ENCODE data around the gene XYLT2. TPM values are rescaled to one million over a fixed set of nuclear protein-coding genes. Genes with fewer than 3 reads are reported as not detected.
"Not testable (repeated sequence)": the region's sequence is repeated elsewhere in the genome, so short reads cannot be mapped to it uniquely, and the experiment has no call there.

The XYLT2 gene
- total RNA-seq, 1 donor from 2014 or later: 33.3 TPM

GRCh38 chr17:50396261-50397110 lies 50.6 kb downstream of the XYLT2 start:
- no peak for DNase-seq (ENCODE audit: low spot score in 2 of 2, unreplicated experiment in 2 of 2)
- Mint-ChIP-seq H3K27ac (peak overlapping the region; percentile 91), H3K27me3 (ENCODE audit: low read depth) (no peaks in the 10 kb centered on the region), H3K4me1 (peaks cover 20% of the 10 kb centered on the region), H3K4me3 (peak overlapping the region; percentile 83), H3K9me3 (no peaks in the 10 kb centered on the region), H3K36me3 (peaks cover 13% of the 10 kb centered on the region)
- TF ChIP-seq, protein P1, sequence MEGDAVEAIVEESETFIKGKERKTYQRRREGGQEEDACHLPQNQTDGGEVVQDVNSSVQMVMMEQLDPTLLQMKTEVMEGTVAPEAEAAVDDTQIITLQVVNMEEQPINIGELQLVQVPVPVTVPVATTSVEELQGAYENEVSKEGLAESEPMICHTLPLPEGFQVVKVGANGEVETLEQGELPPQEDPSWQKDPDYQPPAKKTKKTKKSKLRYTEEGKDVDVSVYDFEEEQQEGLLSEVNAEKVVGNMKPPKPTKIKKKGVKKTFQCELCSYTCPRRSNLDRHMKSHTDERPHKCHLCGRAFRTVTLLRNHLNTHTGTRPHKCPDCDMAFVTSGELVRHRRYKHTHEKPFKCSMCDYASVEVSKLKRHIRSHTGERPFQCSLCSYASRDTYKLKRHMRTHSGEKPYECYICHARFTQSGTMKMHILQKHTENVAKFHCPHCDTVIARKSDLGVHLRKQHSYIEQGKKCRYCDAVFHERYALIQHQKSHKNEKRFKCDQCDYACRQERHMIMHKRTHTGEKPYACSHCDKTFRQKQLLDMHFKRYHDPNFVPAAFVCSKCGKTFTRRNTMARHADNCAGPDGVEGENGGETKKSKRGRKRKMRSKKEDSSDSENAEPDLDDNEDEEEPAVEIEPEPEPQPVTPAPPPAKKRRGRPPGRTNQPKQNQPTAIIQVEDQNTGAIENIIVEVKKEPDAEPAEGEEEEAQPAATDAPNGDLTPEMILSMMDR (IDR thresholded peaks at IDR 0.05; ENCODE audit: unreplicated experiment): no peak

DNA sequence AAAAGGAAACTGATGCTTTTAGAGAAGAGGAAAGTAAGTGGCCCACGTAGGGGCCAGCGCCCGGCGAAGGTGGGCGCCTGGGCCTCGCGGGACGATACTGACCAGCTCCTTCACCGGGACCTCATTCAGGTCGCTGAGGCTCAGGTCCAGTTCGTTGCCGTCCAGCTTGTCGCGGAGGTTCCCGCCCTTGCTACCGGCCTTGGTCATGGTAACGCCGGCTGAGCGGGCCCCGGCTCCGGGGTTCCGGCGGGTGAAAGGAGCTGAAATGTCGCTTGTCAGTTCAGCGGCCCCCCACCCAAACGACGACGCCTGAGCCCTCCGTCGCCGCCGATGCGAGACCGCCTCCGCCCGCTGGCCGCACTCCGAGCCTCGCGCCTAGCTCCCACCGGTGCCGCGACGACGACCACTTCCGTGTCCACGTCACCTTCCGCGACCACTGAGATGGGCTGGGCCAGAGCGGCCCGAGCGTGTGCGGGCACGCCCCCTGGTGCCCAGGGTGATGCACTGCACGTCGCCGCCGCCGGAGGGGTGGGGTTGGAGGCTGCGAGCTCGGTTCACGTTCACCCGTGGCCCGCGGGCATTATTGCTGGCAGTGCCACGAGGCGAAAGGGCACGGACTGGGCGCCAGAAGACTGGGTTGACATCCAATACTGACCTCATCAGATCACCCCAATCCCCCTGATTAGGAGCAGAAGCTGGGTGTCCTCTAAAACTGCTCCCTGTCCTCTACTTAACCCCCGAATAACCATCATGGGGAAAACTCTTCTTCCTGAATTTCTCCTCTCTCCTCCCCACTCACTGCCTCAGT lies 51.4 kb downstream of the XYLT2 start, which contains the start of gene LRRC59:
Gene LRRC59 (minus strand): TSS at position 413 of the 808 bp plus-strand sequence. CDS start 206 bp downstream, at position 207.
- Mint-ChIP-seq H3K36me3 (peaks cover 5% of the 10 kb centered on the region), H3K4me1 (peaks cover 20% of the 10 kb centered on the region), H3K27me3 (ENCODE audit: low read depth) (no peaks in the 10 kb centered on the region), H3K27ac (peak within 1 kb of the TSS; percentile 91), H3K9me3 (no peaks in the 10 kb centered on the region), H3K4me3 (peak within 1 kb of the TSS; percentile 83)
- TF ChIP-seq, protein P1 (IDR thresholded peaks at IDR 0.05; ENCODE audit: unreplicated experiment): peak; percentile 98
- peak; percentile 85 to 95 for DNase-seq (ENCODE audit: low spot score in 2 of 2, unreplicated experiment in 2 of 2)

DNA sequence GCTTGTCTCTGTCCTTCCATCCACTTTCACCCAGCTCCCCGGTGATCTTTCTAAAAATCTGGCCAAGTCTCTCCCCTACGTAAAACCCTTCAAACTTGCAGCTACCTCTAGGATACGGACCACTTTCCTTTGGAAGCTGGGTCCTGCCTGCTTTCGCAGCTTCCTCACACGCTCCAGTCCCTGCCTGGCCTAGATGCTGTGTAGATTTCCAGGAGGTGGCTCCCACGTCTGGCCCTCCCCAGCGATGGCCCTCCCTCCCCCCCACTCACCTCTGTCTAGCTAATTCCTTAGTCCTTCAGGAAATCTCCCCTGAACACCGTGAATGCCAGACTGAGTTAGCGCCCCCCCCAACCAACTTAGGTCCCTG lies 52.0 kb downstream of the XYLT2 start:
- Mint-ChIP-seq H3K27me3 (ENCODE audit: low read depth) (no peaks in the 10 kb centered on the region), H3K27ac (peak overlapping the region; percentile 78), H3K4me3 (peak overlapping the region; percentile 83), H3K4me1 (peaks cover 20% of the 10 kb centered on the region), H3K9me3 (no peaks in the 10 kb centered on the region), H3K36me3 (peaks cover 4% of the 10 kb centered on the region)
- no peak for DNase-seq (ENCODE audit: low spot score in 2 of 2, unreplicated experiment in 2 of 2)
- TF ChIP-seq, protein P1 (IDR thresholded peaks at IDR 0.05; ENCODE audit: unreplicated experiment): no peak

DNA sequence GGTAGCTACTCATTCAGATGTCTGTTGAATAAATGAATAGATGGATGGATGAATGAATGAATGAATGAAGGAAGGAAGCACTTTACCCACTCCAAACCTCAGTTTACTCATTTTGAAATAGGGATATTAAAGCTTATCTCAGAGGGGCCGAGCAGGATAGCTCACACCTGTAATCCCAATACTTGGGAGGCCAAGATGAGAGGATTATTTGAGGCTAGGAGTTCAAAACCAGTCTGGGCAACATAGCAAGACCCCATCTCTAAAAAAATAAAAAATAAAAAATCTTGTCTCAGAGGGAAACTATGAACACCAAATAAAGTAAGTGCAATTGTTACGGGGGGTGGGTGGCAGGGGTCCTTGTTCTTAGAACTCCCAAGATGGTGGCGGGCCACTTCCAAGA lies 52.7 kb downstream of the XYLT2 start:
- DNase-seq (ENCODE audit: low spot score in 2 of 2, unreplicated experiment in 2 of 2); H3K36me3 Mint-ChIP-seq; H3K27ac Mint-ChIP-seq; H3K4me3 Mint-ChIP-seq; H3K9me3 Mint-ChIP-seq; H3K27me3 Mint-ChIP-seq (ENCODE audit: low read depth): not testable (repeated sequence)
- H3K4me1 Mint-ChIP-seq: peaks cover 20% of the 10 kb centered on the region

DNA sequence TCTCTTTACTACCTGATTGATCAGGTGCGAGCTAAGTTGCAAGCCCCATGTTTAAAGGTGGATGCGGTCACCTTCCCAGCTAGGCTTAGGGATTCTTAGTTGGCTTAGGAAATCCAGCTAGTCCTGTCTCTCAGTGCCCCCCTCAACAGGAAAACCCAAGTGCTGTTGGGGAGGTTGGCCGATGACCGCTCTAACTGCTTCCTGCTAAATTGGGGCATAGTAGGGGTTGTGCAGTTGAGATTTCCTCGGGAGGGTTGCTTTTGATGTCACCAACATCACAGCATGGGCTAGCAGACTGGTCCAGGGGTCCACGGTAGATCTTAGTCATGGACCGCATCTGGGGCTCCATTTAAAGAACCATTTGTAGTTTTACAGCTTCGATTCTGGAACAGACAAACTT lies 53.7 kb downstream of the XYLT2 start:
- DNase-seq (ENCODE audit: low spot score in 2 of 2, unreplicated experiment in 2 of 2); H3K4me3 Mint-ChIP-seq; H3K36me3 Mint-ChIP-seq; H3K27ac Mint-ChIP-seq; H3K9me3 Mint-ChIP-seq; H3K27me3 Mint-ChIP-seq (ENCODE audit: low read depth): not testable (repeated sequence)
- peaks cover 20% of the 10 kb centered on the region for H3K4me1 Mint-ChIP-seq

GRCh38 chr17:50405351-50405750 lies 59.4 kb downstream of the XYLT2 start:
- not testable (repeated sequence) for DNase-seq (ENCODE audit: low spot score in 2 of 2, unreplicated experiment in 2 of 2); H3K9me3 Mint-ChIP-seq; H3K4me1 Mint-ChIP-seq; H3K27ac Mint-ChIP-seq; H3K4me3 Mint-ChIP-seq; H3K36me3 Mint-ChIP-seq
- peaks cover 12% of the 10 kb centered on the region for H3K27me3 Mint-ChIP-seq (ENCODE audit: low read depth)

DNA sequence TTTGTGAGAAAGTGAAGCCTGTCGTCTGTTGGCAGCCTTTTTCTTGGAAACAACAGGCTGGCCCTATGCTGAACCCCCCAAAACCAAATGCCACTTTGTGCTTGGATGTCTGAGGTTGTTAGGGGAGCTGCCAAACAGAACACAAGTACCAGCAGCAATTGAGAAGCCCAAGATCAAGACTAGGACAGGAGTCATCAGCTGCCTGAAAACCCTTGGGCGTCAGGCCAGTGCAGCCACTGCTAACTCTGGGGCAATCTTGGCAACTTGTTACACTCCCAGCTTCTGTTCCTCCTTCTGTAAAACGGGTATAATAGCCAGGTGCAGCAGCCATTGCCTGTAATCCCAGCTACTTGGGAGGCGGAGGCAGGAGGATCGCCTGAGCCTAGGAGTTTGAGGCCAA lies 60.7 kb downstream of the XYLT2 start:
- H3K27me3 Mint-ChIP-seq (ENCODE audit: low read depth): peaks cover 12% of the 10 kb centered on the region
- DNase-seq (ENCODE audit: low spot score in 2 of 2, unreplicated experiment in 2 of 2): no peak
- TF ChIP-seq, protein P1 (IDR thresholded peaks at IDR 0.05; ENCODE audit: unreplicated experiment): no peak
- no peaks in the 10 kb centered on the region for H3K4me1 Mint-ChIP-seq
- no peak overlapping the region for H3K27ac Mint-ChIP-seq
- H3K36me3 Mint-ChIP-seq: no peaks in the 10 kb centered on the region
- H3K9me3 Mint-ChIP-seq: no peaks in the 10 kb centered on the region
- H3K4me3 Mint-ChIP-seq: no peak overlapping the region

Measured in mesothelial cell of epicardium (in vitro differentiated cells).